MCF 10A (cell line): ENCODE measurements around the gene UPK2. TPM values are rescaled to one million over a fixed set of nuclear protein-coding genes. Genes with fewer than 3 reads are reported as not detected.
"Not testable (repeated sequence)": the region's sequence is repeated elsewhere in the genome, so short reads cannot be mapped to it uniquely, and the experiment has no call there.

Experiments
- BruUV-seq: library from RNA; stranded (reverse); fragments of 400-500 nt; replicated peaks from 2 replicates; lab custom pipeline; 2021; lab: Mats Ljungman, UMichigan
- CTCF ChIA-PET: fragments of 300-600 bp; sonication (Branson Sonifier 250); formaldehyde crosslinking; extraction: SDS; loops from one replicate; lab custom pipeline; 2021; ENCODE audit warnings: antibody characterized with exemption, inconsistent platforms; lab: Yijun Ruan, JAX
- POLR2A ChIA-PET: fragments of 300-600, 350-650 bp; sonication (Branson Sonifier 250); formaldehyde crosslinking; extraction: SDS; loops from one replicate; lab custom pipeline; 2020; ENCODE audit warnings: antibody characterized with exemption, inconsistent platforms; lab: Yijun Ruan, JAX
- DNase-seq: peaks from one replicate; pipeline ENCODE4 v3.0.0-alpha.2; 2018; ENCODE audit not compliant: unreplicated experiment
- H3K27ac Mint-ChIP-seq: one replicate; pipeline ENCODE4 v1.8.0; 2022; ENCODE audit warnings: mild to moderate bottlenecking, low read depth, mixed read lengths; ENCODE audit not compliant: unreplicated experiment
- H3K27me3 Mint-ChIP-seq: one replicate; pipeline ENCODE4 v1.8.0; 2022; ENCODE audit warnings: mixed read lengths; ENCODE audit not compliant: insufficient read depth, unreplicated experiment
- H3K36me3 Mint-ChIP-seq: one replicate; pipeline ENCODE4 v1.8.0; 2022; ENCODE audit warnings: mild to moderate bottlenecking, moderate library complexity, mixed read lengths; ENCODE audit not compliant: insufficient read depth, unreplicated experiment
- H3K4me1 Mint-ChIP-seq: one replicate; pipeline ENCODE4 v1.8.0; 2022; ENCODE audit warnings: mixed read lengths; ENCODE audit not compliant: insufficient read depth, unreplicated experiment
- H3K4me3 Mint-ChIP-seq: one replicate; pipeline ENCODE4 v1.8.0; 2022; ENCODE audit warnings: mild to moderate bottlenecking, moderate library complexity, mixed read lengths; ENCODE audit not compliant: unreplicated experiment
- H3K9me3 Mint-ChIP-seq: one replicate; pipeline ENCODE4 v1.8.0; 2022; ENCODE audit warnings: mixed read lengths; ENCODE audit not compliant: unreplicated experiment
- intact Hi-C: fragments of 100-400 bp; cut with micrococcal nuclease; formaldehyde crosslinking; loops from 2 replicates; pipeline ENCODE4 v1.14.1; 2022
- total RNA-seq: library from RNA; stranded (reverse); gene quantifications from 2 replicates; pipeline ENCODE4 v1.2.3, GENCODE V29; 2022
- TF ChIP-seq, protein P1 (sequence below): fragments of 200-600 bp; IDR thresholded peaks from one replicate; pipeline ENCODE4 v1.8.0; 2022; ENCODE audit warnings: antibody characterized with exemption, mild to moderate bottlenecking; ENCODE audit not compliant: unreplicated experiment

Gene UPK2
- total RNA-seq, 1 experiment from 2014 or later, result not detected

DNA sequence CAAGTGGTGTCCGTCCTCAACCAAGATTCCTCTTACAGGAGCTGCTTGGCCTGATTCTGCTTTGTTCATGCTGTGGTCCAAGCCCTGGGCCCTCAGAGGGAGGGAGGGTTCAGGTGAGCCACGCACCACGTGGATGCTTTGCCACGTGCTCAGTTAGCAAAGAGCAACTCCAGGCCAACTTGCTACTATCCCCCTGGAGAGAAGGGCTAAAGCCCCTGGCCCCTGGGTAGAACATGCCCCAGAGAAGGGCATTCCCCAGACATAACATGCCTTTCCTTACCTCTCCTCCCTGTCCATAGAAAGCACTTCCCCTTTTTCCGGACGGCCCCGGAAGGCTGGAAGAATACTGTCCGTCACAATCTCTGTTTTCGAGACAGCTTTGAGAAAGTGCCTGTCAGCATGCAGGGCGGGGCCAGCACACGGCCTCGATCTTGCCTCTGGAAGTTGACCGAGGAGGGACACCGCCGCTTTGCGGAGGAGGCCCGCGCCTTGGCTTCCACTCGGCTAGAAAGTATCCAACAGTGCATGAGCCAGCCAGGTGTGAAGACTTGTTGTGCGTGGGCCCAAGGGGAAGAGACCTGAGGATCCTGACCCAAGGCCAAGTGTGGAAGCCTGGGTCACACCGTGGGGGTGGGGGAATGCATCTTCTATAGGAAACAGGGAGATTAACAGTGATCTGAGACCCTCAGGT is 24.2 kb downstream of the UPK2 start:
- intact Hi-C loops, result no loop called here
- Mint-ChIP-seq H3K4me1 (no peaks in the 10 kb centered on the region), H3K4me3 (no peak overlapping the region), H3K9me3 (no peaks in the 10 kb centered on the region), H3K27ac (no peak overlapping the region), H3K36me3 (no peaks in the 10 kb centered on the region), H3K27me3 (peaks cover 2% of the 10 kb centered on the region)
- CTCF ChIA-PET, result no interaction called here
- TF ChIP-seq, protein P1, sequence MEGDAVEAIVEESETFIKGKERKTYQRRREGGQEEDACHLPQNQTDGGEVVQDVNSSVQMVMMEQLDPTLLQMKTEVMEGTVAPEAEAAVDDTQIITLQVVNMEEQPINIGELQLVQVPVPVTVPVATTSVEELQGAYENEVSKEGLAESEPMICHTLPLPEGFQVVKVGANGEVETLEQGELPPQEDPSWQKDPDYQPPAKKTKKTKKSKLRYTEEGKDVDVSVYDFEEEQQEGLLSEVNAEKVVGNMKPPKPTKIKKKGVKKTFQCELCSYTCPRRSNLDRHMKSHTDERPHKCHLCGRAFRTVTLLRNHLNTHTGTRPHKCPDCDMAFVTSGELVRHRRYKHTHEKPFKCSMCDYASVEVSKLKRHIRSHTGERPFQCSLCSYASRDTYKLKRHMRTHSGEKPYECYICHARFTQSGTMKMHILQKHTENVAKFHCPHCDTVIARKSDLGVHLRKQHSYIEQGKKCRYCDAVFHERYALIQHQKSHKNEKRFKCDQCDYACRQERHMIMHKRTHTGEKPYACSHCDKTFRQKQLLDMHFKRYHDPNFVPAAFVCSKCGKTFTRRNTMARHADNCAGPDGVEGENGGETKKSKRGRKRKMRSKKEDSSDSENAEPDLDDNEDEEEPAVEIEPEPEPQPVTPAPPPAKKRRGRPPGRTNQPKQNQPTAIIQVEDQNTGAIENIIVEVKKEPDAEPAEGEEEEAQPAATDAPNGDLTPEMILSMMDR, result no peak
- BruUV-seq, result no TSS peak
- POLR2A ChIA-PET, result no interaction called here
- no peak for DNase-seq

DNA sequence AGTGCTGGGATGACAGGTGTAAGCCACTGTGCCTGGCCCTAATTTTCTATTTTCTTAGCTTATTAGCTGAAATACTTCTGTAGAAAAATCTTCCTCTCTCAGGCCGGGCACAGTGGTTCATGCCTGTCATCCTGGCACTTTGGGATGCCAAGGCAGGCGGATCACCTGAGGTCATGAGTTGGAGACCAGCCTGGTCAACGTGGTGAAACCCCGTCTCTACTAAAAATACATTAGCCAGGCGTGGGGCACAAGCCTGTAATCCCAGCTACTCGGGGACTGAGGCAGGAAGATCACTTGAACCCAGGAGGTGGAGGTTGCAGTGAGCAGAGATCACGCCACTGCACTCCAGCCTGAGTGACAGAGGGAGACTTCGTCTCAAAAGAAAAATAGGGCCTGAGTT is 28.2 kb downstream of the UPK2 start:
- CTCF ChIA-PET, result interaction anchor here (0.6 kb wide), 1 partner anchor 343 kb away, joined by 3 read pairs; no protein-coding TSS in a partner anchor
- BruUV-seq, POLR2A ChIA-PET: not testable (repeated sequence)

DNA sequence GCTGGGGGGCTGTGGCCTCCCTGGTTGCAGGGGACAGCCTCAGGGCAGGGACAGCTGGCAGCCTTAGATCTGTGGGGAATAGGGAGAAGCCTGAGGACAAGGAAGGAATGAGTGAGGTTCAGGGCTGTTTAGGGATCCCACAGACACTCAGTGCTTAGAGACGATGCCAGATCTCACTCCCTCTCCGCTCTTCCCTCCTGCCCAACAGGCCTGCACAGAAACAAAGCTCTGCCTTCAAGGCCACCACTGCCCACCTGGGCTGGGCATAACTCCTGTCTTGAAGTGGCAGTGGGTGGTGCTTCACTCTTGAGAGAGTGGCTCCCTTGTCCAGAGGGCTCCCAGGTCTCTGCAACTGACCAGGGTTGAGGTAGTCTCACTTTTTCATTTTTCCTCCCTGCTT is 28.7 kb downstream of the UPK2 start:
- Mint-ChIP-seq H3K27ac (no peak overlapping the region), H3K36me3 (peaks cover 8% of the 10 kb centered on the region), H3K9me3 (no peaks in the 10 kb centered on the region), H3K27me3 (no peaks in the 10 kb centered on the region), H3K4me1 (peaks cover 11% of the 10 kb centered on the region), H3K4me3 (no peak overlapping the region)
- BruUV-seq, result no TSS peak
- TF ChIP-seq, protein P1, result no peak
- CTCF ChIA-PET, result interaction anchor here (0.6 to 0.7 kb wide), 2 partner anchors 194 to 343 kb away, joined by 3 read pairs; partner anchors contain the start of gene DDX6
- POLR2A ChIA-PET, result no interaction called here
- DNase-seq, result no peak
- intact Hi-C loops, result no loop called here

More for the DNA sequence above, 28.2 kb downstream of the UPK2 start:
- H3K9me3 Mint-ChIP-seq, H3K36me3 Mint-ChIP-seq, intact Hi-C loops, DNase-seq, H3K27ac Mint-ChIP-seq, H3K4me3 Mint-ChIP-seq, H3K27me3 Mint-ChIP-seq: not testable (repeated sequence)
- H3K4me1 Mint-ChIP-seq, result peaks cover 11% of the 10 kb centered on the region

DNA sequence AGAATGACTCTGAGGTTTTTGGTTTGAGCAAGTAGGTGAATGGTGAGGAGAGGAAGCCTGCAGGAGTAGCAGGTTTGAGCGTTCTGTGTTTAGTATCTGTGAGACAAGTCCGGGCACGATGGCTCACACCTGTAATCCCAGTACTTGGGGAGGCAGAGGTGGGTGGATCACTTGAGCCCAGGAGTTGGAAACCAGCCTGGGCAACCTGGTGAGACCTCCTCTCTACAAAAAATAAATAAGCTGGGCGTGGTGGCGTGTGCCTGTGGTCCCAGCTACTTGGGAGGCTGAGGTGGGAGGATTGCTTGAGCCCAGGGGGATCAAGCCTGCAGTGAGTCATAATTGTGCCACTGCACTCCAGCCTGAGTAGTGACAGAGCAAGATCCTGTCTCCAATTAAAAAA is 32.2 kb downstream of the UPK2 start:
- Mint-ChIP-seq H3K4me3 (peak overlapping the region; percentile 60), H3K9me3 (no peaks in the 10 kb centered on the region), H3K27ac (peak overlapping the region; percentile 53), H3K4me1 (peaks cover 11% of the 10 kb centered on the region), H3K36me3 (peaks cover 8% of the 10 kb centered on the region), H3K27me3 (no peaks in the 10 kb centered on the region)
- TF ChIP-seq, protein P1, result no peak
- intact Hi-C loops, result no loop called here
- ChIA-PET POLR2A (interaction anchor here (0.7 to 1.5 kb wide), 3 partner anchors 9 to 31 kb away, joined by 3 to 8 read pairs (median 4); partner anchors contain the start of genes CENATAC and TRAPPC4), CTCF (interaction anchor here (0.6 to 1.3 kb wide), 7 partner anchors 10 to 1795 kb away, joined by 3 to 6 read pairs (median 4); partner anchors contain the start of gene CENATAC)
- DNase-seq, result peak; percentile 89
- BruUV-seq, result no TSS peak

DNA sequence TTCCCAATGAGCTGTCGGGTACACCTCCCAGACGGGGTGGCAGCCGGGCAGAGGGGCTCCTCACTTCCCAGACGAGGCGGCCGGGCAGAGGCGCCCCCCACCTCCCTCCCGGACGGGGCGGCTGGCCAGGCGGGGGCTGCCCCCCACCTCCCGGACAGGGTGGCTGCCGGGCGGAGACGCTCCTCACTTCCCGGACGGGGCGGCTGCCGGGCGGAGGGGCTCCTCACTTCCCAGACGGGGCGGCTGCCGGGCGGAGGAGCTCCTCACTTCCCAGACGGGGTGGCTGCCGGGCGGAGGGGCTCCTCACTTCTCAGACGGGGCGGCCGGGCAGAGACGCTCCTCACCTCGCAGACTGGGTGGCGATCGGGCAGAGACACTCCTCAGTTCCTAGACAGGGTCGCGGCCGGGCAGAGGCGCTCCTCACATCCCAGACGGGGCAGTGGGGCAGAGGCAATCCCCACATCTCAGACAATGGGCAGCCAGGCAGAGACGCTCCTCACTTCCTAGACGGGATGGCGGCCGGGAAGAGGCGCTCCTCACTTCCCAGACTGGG is 35.5 kb downstream of the UPK2 start:
- H3K27me3 Mint-ChIP-seq, POLR2A ChIA-PET, H3K4me3 Mint-ChIP-seq, H3K9me3 Mint-ChIP-seq, H3K27ac Mint-ChIP-seq, intact Hi-C loops, H3K36me3 Mint-ChIP-seq, DNase-seq, BruUV-seq, CTCF ChIA-PET: not testable (repeated sequence)
- peaks cover 11% of the 10 kb centered on the region for H3K4me1 Mint-ChIP-seq
